Measurements from ENCODE around the gene MRPS22. TPM values are rescaled to one million over a fixed set of nuclear protein-coding genes. Genes with fewer than 3 reads are reported as not detected.

The MRPS22 gene
- total and polyA plus RNA-seq, 2 donors (not counting 3 experiments of a cell fraction or from before 2014, with no cell fraction given): 33.8 to 45.6 TPM

DNA sequence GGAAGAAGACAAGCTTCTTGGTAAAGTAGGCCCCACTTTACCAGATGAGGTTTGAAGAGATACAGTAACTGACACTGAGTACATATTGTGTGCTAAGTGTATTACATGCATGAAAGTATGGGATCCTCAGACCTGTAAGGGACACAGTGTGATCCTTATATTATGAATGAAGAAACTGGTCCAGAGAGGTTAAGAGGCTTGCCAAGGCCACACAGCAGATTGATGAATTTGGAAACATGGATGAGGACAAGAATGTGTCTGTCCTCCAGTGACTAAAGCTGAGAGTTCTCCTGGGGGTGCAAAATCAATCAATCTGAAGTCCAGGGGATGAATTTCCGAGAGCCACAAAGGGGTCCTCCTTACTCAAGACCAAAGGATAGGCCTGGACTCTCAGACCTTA is 31.4 kb upstream of the MRPS22 start:
- Histone ChIP-seq H3K9me1 (replicated peaks; ENCODE audit: control insufficient read depth, extremely low read depth, insufficient read depth, low read length) (no peaks in the 10 kb centered on the region), H3K4me2 (ENCODE audit: insufficient read depth, low read length) (no peak overlapping the region), H3K27me3 (ENCODE audit: control insufficient read depth in 2 of 2, insufficient read depth in 2 of 2, low read length in 2 of 2) (no peaks in the 10 kb centered on the region), H3K9ac (replicated peaks; ENCODE audit: extremely low read depth, insufficient read depth, low read length) (no peak overlapping the region), H3K36me3 (ENCODE audit: control insufficient read depth in 2 of 2, extremely low read depth in 1 of 2, insufficient read depth in 2 of 2, low read length in 2 of 2) (no peaks in the 10 kb centered on the region), H3K4me3 (replicated peaks in 1 of 3; ENCODE audit: insufficient read depth in 1 of 3, low read depth in 1 of 3, low read length in 3 of 3) (no peak overlapping the region), H3K79me2 (ENCODE audit: control insufficient read depth, insufficient read depth, low read length) (no peaks in the 10 kb centered on the region), H3K4me1 (ENCODE audit: control insufficient read depth, extremely low read depth, insufficient read depth, low read length) (no peaks in the 10 kb centered on the region), H2AFZ (ENCODE audit: low read depth, low read length) (no peak overlapping the region), H4K20me1 (replicated peaks; ENCODE audit: control insufficient read depth, extremely low read depth, insufficient read depth, low read length) (no peaks in the 10 kb centered on the region), H3K27ac (ENCODE audit: insufficient read depth, low read depth, low read length) (no peak overlapping the region), H3K9me3 (replicated peaks; ENCODE audit: control insufficient read depth, insufficient read depth, low read length) (no peaks in the 10 kb centered on the region)
- no TSS peak for BruUV-seq (replicated peaks)
- TF ChIP-seq GATA2 (IDR thresholded peaks at IDR 0.05; ENCODE audit: insufficient read depth, insufficient read length, low read depth, low read length): no peak
- no peak for TF ChIP-seq POLR2A (IDR thresholded peaks at IDR 0.05; ENCODE audit: low read depth, low read length)
- no peak for TF ChIP-seq MYC (IDR thresholded peaks at IDR 0.05; ENCODE audit: low read depth, low read length)
- TF ChIP-seq, protein P1, sequence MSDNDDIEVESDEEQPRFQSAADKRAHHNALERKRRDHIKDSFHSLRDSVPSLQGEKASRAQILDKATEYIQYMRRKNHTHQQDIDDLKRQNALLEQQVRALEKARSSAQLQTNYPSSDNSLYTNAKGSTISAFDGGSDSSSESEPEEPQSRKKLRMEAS (IDR thresholded peaks at IDR 0.05; ENCODE audit: insufficient read depth, insufficient read length): no peak
- no peak for TF ChIP-seq JUN (IDR thresholded peaks at IDR 0.05; ENCODE audit: borderline replicate concordance, insufficient read depth, insufficient read length, low read depth)
- TF ChIP-seq, protein P2, sequence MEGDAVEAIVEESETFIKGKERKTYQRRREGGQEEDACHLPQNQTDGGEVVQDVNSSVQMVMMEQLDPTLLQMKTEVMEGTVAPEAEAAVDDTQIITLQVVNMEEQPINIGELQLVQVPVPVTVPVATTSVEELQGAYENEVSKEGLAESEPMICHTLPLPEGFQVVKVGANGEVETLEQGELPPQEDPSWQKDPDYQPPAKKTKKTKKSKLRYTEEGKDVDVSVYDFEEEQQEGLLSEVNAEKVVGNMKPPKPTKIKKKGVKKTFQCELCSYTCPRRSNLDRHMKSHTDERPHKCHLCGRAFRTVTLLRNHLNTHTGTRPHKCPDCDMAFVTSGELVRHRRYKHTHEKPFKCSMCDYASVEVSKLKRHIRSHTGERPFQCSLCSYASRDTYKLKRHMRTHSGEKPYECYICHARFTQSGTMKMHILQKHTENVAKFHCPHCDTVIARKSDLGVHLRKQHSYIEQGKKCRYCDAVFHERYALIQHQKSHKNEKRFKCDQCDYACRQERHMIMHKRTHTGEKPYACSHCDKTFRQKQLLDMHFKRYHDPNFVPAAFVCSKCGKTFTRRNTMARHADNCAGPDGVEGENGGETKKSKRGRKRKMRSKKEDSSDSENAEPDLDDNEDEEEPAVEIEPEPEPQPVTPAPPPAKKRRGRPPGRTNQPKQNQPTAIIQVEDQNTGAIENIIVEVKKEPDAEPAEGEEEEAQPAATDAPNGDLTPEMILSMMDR (IDR thresholded peaks at IDR 0.05; ENCODE audit: extremely low read depth in 1 of 2, insufficient read depth in 1 of 2, low read depth in 1 of 2, low read length in 2 of 2): no peak
- intact Hi-C loops (cut with micrococcal nuclease) (no loop called here), dilution Hi-C loops (cut with MboI; ENCODE audit: extremely low pct_ligation_motif_present, low sequenced_read_pairs) (no loop called here)
- no peak for DNase-seq (ENCODE audit: low read depth, low spot score)
- ChIA-PET CTCF (no interaction called here), POLR2A (no interaction called here)
- FAIRE-seq: no peak

DNA sequence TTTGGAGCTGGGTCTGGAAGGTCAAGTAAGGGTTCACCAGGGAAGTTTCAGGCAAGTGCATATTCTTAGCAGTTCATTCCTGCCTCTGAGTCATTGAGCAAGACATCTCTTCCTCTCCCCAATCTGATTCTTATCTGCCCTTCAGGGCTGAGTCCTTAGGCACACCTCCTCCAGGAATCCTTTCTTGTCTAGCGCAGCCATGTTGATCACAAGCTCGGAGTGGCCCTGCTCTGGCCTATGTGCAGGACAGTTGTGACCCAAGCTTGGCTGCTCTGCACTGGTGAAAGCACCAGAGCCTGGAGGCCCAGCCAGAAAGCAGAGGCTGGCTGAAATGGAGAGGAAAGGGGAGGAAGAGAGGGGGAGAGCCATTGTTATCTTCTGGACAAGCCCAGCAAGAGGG is 30.9 kb upstream of the MRPS22 start:
- dilution Hi-C loops (cut with MboI; ENCODE audit: extremely low pct_ligation_motif_present, low sequenced_read_pairs) (no loop called here), intact Hi-C loops (cut with micrococcal nuclease) (no loop called here)
- Histone ChIP-seq H3K4me1 (ENCODE audit: control insufficient read depth, extremely low read depth, insufficient read depth, low read length) (no peaks in the 10 kb centered on the region), H3K9me3 (replicated peaks; ENCODE audit: control insufficient read depth, insufficient read depth, low read length) (no peaks in the 10 kb centered on the region), H2AFZ (ENCODE audit: low read depth, low read length) (no peak overlapping the region), H3K27ac (ENCODE audit: insufficient read depth, low read depth, low read length) (no peak overlapping the region), H3K79me2 (ENCODE audit: control insufficient read depth, insufficient read depth, low read length) (no peaks in the 10 kb centered on the region), H3K36me3 (ENCODE audit: control insufficient read depth in 2 of 2, extremely low read depth in 1 of 2, insufficient read depth in 2 of 2, low read length in 2 of 2) (no peaks in the 10 kb centered on the region), H3K4me3 (replicated peaks in 1 of 3; ENCODE audit: insufficient read depth in 1 of 3, low read depth in 1 of 3, low read length in 3 of 3) (no peak overlapping the region), H3K4me2 (ENCODE audit: insufficient read depth, low read length) (no peak overlapping the region), H3K27me3 (ENCODE audit: control insufficient read depth in 2 of 2, insufficient read depth in 2 of 2, low read length in 2 of 2) (peaks cover 0 to 2% of the 10 kb centered on the region in 2 experiments), H3K9ac (replicated peaks; ENCODE audit: extremely low read depth, insufficient read depth, low read length) (no peak overlapping the region), H3K9me1 (replicated peaks; ENCODE audit: control insufficient read depth, extremely low read depth, insufficient read depth, low read length) (no peaks in the 10 kb centered on the region), H4K20me1 (replicated peaks; ENCODE audit: control insufficient read depth, extremely low read depth, insufficient read depth, low read length) (no peaks in the 10 kb centered on the region)
- FAIRE-seq (no peak), DNase-seq (ENCODE audit: low read depth, low spot score) (no peak)
- CTCF ChIA-PET: interaction anchor here (1.8 to 1.9 kb wide), 2 partner anchors 16 to 201 kb away, joined by 6 to 7 read pairs; no protein-coding TSS in a partner anchor
- no TSS peak for BruUV-seq (replicated peaks)
- POLR2A ChIA-PET: no interaction called here
- TF ChIP-seq POLR2A (IDR thresholded peaks at IDR 0.05; ENCODE audit: low read depth, low read length) (no peak), FOS (IDR thresholded peaks at IDR 0.05; ENCODE audit: borderline replicate concordance, insufficient read depth, low read length) (no peak), POLR2AphosphoS5 (IDR thresholded peaks at IDR 0.05; ENCODE audit: insufficient read depth, low read depth, low read length) (no peak), EZH2 (IDR thresholded peaks at IDR 0.05; ENCODE audit: borderline replicate concordance, low read depth, low read length, severe bottlenecking) (no peak)
- TF ChIP-seq, protein P2 (IDR thresholded peaks at IDR 0.05; ENCODE audit: extremely low read depth in 1 of 2, insufficient read depth in 1 of 2, low read depth in 1 of 2, low read length in 2 of 2): no peak

Data from endothelial cell of umbilical vein (primary cell).